T-cell (primary cell): Measurements from ENCODE around the gene NEK7. TPM values are rescaled to one million over a fixed set of nuclear protein-coding genes. Genes with fewer than 3 reads are reported as not detected.

Source experiments
- ATAC-seq, 4 experiments: fragments of 200-7000 bp in 3 of 4; fragments of 150-1000 bp in 1 of 4; cut with Tn5 transposase; replicated peaks in 1 of 4; 1 replicate in 3 of 4; 2 replicates in 1 of 4; pipeline ENCODE4 v1.10.0; 2021; ENCODE audit warnings: moderate library complexity in 3 of 4, mild to moderate bottlenecking in 2 of 4, moderate number of reproducible peaks in 1 of 4
- CTCF ChIA-PET, 2 donors: fragments of 300-600 bp; sonication (Branson Sonifier 250); formaldehyde crosslinking; loops; one replicate each; lab custom pipeline; 2022; ENCODE audit warnings: antibody characterized with exemption in 2 of 2; lab: Charles Lee
- POLR2A ChIA-PET, 2 donors: fragments of 300-600 bp; sonication (Branson Sonifier 250); formaldehyde crosslinking; loops; one replicate each; lab custom pipeline; 2022; ENCODE audit warnings: antibody characterized with exemption in 2 of 2; lab: Charles Lee
- DNase-seq, 35 experiments: peaks; one replicate each; pipeline versions ENCODE4 v3.0.0 to v3.0.0-alpha.2; 2013 to 2023
- H3K27ac ChIP-seq: one replicate; pipeline ENCODE4 v1.5.1; 2013; ENCODE audit warnings: low read length
- H3K27me3 ChIP-seq, 2 experiments: replicated peaks in 1 of 2; 1 replicate in 1 of 2; 2 replicates in 1 of 2; pipeline versions ENCODE4 v1.6.1 to v1.7.0; 2013; ENCODE audit warnings: low read length in 1 of 2, mixed read lengths in 1 of 2; ENCODE audit not compliant: control insufficient read depth in 2 of 2, insufficient read depth in 2 of 2; ENCODE audit errors: extremely low read depth in 1 of 2
- H3K36me3 ChIP-seq, 2 donors: 1 replicate in 1 of 2; 2 replicates in 1 of 2; pipeline versions ENCODE4 v1.6.1 to v1.7.0; 2013; ENCODE audit warnings: low read length in 1 of 2; ENCODE audit not compliant: control insufficient read depth in 2 of 2, insufficient read depth in 1 of 2; ENCODE audit errors: extremely low read depth in 1 of 2
- H3K4me1 ChIP-seq, 2 experiments: 1 replicate in 1 of 2; 2 replicates in 1 of 2; pipeline versions ENCODE4 v1.6.1 to v1.7.0; 2013; ENCODE audit warnings: low read length in 2 of 2, mixed read lengths in 1 of 2; ENCODE audit not compliant: insufficient read depth in 2 of 2, control insufficient read depth in 1 of 2; ENCODE audit errors: extremely low read depth in 1 of 2
- H3K4me3 ChIP-seq, 2 donors: 1 replicate in 1 of 2; 2 replicates in 1 of 2; pipeline versions ENCODE4 v1.5.1 to v1.7.0; 2013; ENCODE audit warnings: mild to moderate bottlenecking in 2 of 2, low read length in 1 of 2, moderate library complexity in 1 of 2; ENCODE audit not compliant: control insufficient read depth in 1 of 2; ENCODE audit errors: extremely low read depth in 1 of 2
- H3K9me3 ChIP-seq: 2 replicates; pipeline ENCODE4 v1.7.0; 2013
- H3K27ac Mint-ChIP-seq, 2 donors: one replicate each; pipeline ENCODE4 v1.8.0; 2020 to 2021; ENCODE audit warnings: mild to moderate bottlenecking in 2 of 2, mixed read lengths in 2 of 2
- H3K27me3 Mint-ChIP-seq, 2 donors: one replicate each; pipeline ENCODE4 v1.8.0; 2021 to 2022; ENCODE audit warnings: mixed read lengths in 2 of 2
- H3K36me3 Mint-ChIP-seq: one replicate; pipeline ENCODE4 v1.8.0; 2021; ENCODE audit warnings: mixed read lengths
- H3K4me1 Mint-ChIP-seq, 3 donors: one replicate each; pipeline ENCODE4 v1.8.0; 2020 to 2022; ENCODE audit warnings: mixed read lengths in 3 of 3, mild to moderate bottlenecking in 1 of 3
- H3K4me3 Mint-ChIP-seq, 3 donors: one replicate each; pipeline ENCODE4 v1.8.0; 2020 to 2022; ENCODE audit warnings: mild to moderate bottlenecking in 3 of 3, mixed read lengths in 3 of 3, moderate library complexity in 3 of 3
- H3K9me3 Mint-ChIP-seq, 3 donors: one replicate each; pipeline ENCODE4 v1.8.0; 2020 to 2022; ENCODE audit warnings: mixed read lengths in 3 of 3
- WGBS: methylation state at CpG from one replicate; pipeline ENCODE4 v1.1.5; 2013; ENCODE audit warnings: missing lambda C conversion rate; ENCODE audit not compliant: insufficient coverage; 5-methylcytosine and 5-hydroxymethylcytosine counted together
- total RNA-seq, 35 experiments: library from RNA in 6 of 35; stranded (reverse) in 6 of 35; fragments of 120-200 nt in 1 of 35; gene quantifications; one replicate each; pipeline versions ENCODE4 v1.2.1 to v1.2.4 and lab custom pipeline; 2013 to 2026

NEK7 gene
- total RNA-seq, 5 donors from 2014 or later (not counting 1 experiment from before 2014, with no cell fraction given): 31.8 to 75.4 (median 69.9) TPM

DNA sequence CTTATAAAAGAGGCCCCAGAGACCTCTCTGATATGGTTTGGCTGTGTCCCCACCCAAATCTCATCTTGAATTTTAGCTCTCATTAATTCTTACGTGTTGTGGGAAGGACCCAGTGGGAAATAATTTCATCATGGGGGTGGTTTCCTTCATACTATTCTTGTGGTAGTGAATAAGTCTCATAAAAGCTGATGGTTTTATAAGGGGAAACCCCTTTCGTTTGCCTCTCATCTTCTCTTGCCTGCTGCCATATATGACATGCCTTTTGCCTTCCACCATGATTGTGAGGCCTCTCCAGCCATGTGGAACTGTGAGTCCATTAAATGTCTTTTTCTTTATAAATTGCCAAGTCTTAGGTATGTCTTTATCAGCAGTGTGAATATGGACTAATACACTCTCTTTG, 22.5 kb upstream of the NEK7 start:
- CTCF ChIA-PET: no interaction called here

GRCh38 chr1:198135366-198135765, 21.4 kb upstream of the NEK7 start:
- Mint-ChIP-seq H3K27ac (no peak overlapping the region), H3K4me3 (no peak overlapping the region), H3K9me3 (peaks cover 0 to 11% (median 6%) of the 10 kb centered on the region in 3 donors), H3K27me3 (no peaks in the 10 kb centered on the region), H3K4me1 (no peaks in the 10 kb centered on the region), H3K36me3 (peaks cover under 1% of the 10 kb centered on the region)
- 71% methylated on average over 1 of the region's 1 CpG for WGBS
- H3K27ac ChIP-seq: no peak overlapping the region
- H3K36me3 ChIP-seq: no peaks in the 10 kb centered on the region
- ATAC-seq (no peak), DNase-seq (no peak)
- ChIA-PET CTCF (interaction anchor here in 1 of 2 donors (0.5 kb wide), 1 partner anchor 21 kb away, joined by 4 read pairs; no protein-coding TSS in a partner anchor), POLR2A (interaction anchor here in 1 of 2 donors (0.6 kb wide), 1 partner anchor 18 kb away, joined by 3 read pairs; no protein-coding TSS in a partner anchor)
- no peaks in the 10 kb centered on the region for H3K4me1 ChIP-seq
- no peaks in the 10 kb centered on the region for H3K9me3 ChIP-seq
- H3K27me3 ChIP-seq: no peaks in the 10 kb centered on the region
- no peak overlapping the region for H3K4me3 ChIP-seq

More for the DNA sequence above, 22.5 kb upstream of the NEK7 start:
- no peak overlapping the region for H3K4me3 Mint-ChIP-seq
- no peak overlapping the region for H3K27ac Mint-ChIP-seq
- peaks cover 0 to 6% (median 6%) of the 10 kb centered on the region in 3 donors for H3K9me3 Mint-ChIP-seq
- H3K27me3 ChIP-seq: no peaks in the 10 kb centered on the region
- no peak overlapping the region for H3K27ac ChIP-seq
- H3K4me1 Mint-ChIP-seq: no peaks in the 10 kb centered on the region
- WGBS: no CpG with 5 or more reads among the region's 2 CpGs
- H3K36me3 ChIP-seq: no peaks in the 10 kb centered on the region
- DNase-seq: no peak
- no peak for ATAC-seq
- H3K4me1 ChIP-seq: no peaks in the 10 kb centered on the region
- no peaks in the 10 kb centered on the region for H3K36me3 Mint-ChIP-seq
- H3K9me3 ChIP-seq: no peaks in the 10 kb centered on the region
- no peak overlapping the region for H3K4me3 ChIP-seq
- POLR2A ChIA-PET: no interaction called here
- H3K27me3 Mint-ChIP-seq: no peaks in the 10 kb centered on the region

- WGBS: no CpG with 5 or more reads among the region's 2 CpGs
- Mint-ChIP-seq H3K4me1 (peaks cover 3 to 6% (median 4%) of the 10 kb centered on the region in 3 donors), H3K4me3 (no peak overlapping the region), H3K36me3 (peaks cover 3% of the 10 kb centered on the region), H3K27me3 (no peaks in the 10 kb centered on the region), H3K27ac (no peak overlapping the region), H3K9me3 (peaks cover 0 to 8% (median 0%) of the 10 kb centered on the region in 3 donors)
- H3K4me3 ChIP-seq: no peak overlapping the region
- ATAC-seq (no peak), DNase-seq (no peak)
- no peaks in the 10 kb centered on the region for H3K27me3 ChIP-seq
- no peak overlapping the region for H3K27ac ChIP-seq
- POLR2A ChIA-PET: interaction anchor here in 1 of 2 donors (0.6 kb wide), 1 partner anchor 174 kb away, joined by 3 read pairs; no protein-coding TSS in a partner anchor
- CTCF ChIA-PET: no interaction called here
- H3K9me3 ChIP-seq: no peaks in the 10 kb centered on the region
- H3K36me3 ChIP-seq: no peaks in the 10 kb centered on the region
- no peaks in the 10 kb centered on the region for H3K4me1 ChIP-seq
Measured at GRCh38 chr1:198141668-198142351, 15.0 kb upstream of the NEK7 start.

GRCh38 chr1:198143797-198144196, 13.0 kb upstream of the NEK7 start:
- Histone ChIP-seq H3K36me3 (no peaks in the 10 kb centered on the region), H3K27ac (no peak overlapping the region), H3K9me3 (no peaks in the 10 kb centered on the region), H3K4me3 (no peak overlapping the region), H3K27me3 (no peaks in the 10 kb centered on the region), H3K4me1 (no peaks in the 10 kb centered on the region)
- Mint-ChIP-seq H3K9me3 (peaks cover 0 to 8% (median 0%) of the 10 kb centered on the region in 3 donors), H3K4me1 (peaks cover 3 to 6% (median 4%) of the 10 kb centered on the region in 3 donors), H3K27ac (no peak overlapping the region), H3K4me3 (no peak overlapping the region), H3K36me3 (peaks cover 3% of the 10 kb centered on the region), H3K27me3 (no peaks in the 10 kb centered on the region)
- DNase-seq (no peak), ATAC-seq (no peak)
- WGBS: 20% methylated on average over 2 of the region's 3 CpGs
- CTCF ChIA-PET: interaction anchor here in 1 of 2 donors (1.0 kb wide), 1 partner anchor 10 kb away, joined by 4 read pairs; no protein-coding TSS in a partner anchor
- POLR2A ChIA-PET: no interaction called here

DNA sequence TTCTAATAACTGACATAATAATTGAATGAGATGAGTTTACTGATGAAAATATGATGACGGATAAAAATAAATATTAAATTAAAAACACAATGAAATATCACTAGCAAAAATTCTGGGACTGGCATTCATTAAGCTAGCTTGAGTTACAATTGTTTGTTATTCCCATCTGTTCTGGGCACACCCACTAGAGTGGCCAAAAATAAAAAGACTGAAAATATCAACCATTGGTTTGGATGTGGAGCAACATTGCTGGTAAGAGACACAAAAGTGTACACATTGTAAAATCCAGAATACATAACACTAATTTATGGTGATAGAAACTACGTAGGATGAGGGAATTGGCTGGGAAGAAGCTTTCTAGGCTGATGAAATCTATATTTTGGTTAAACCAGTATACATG, 9.6 kb upstream of the NEK7 start:
- Histone ChIP-seq H3K36me3 (no peaks in the 10 kb centered on the region), H3K4me3 (no peak overlapping the region), H3K9me3 (no peaks in the 10 kb centered on the region), H3K27me3 (no peaks in the 10 kb centered on the region), H3K27ac (no peak overlapping the region), H3K4me1 (no peaks in the 10 kb centered on the region)
- Mint-ChIP-seq H3K36me3 (no peaks in the 10 kb centered on the region), H3K4me1 (peaks cover 3 to 6% (median 4%) of the 10 kb centered on the region in 3 donors), H3K27ac (no peak overlapping the region), H3K27me3 (no peaks in the 10 kb centered on the region), H3K9me3 (no peaks in the 10 kb centered on the region), H3K4me3 (no peak overlapping the region)
- no peak for DNase-seq
- ChIA-PET POLR2A (interaction anchor here in 1 of 2 donors (0.7 kb wide), 1 partner anchor 522 kb away, joined by 4 read pairs; no protein-coding TSS in a partner anchor), CTCF (interaction anchor here in 1 of 2 donors (0.7 kb wide), 1 partner anchor 238 kb away, joined by 4 read pairs; no protein-coding TSS in a partner anchor)
- WGBS: no CpG with 5 or more reads among the region's 2 CpGs
- no peak for ATAC-seq

- no peak for DNase-seq
- no peak for ATAC-seq
- no CpG with 5 or more reads among the region's 1 CpG for WGBS
- CTCF ChIA-PET: no interaction called here
- POLR2A ChIA-PET: no interaction called here
- Mint-ChIP-seq H3K27me3 (no peaks in the 10 kb centered on the region), H3K27ac (no peak overlapping the region), H3K9me3 (no peaks in the 10 kb centered on the region), H3K4me3 (no peak overlapping the region), H3K4me1 (no peaks in the 10 kb centered on the region), H3K36me3 (no peaks in the 10 kb centered on the region)
- Histone ChIP-seq H3K27ac (no peak overlapping the region), H3K27me3 (no peaks in the 10 kb centered on the region), H3K4me1 (no peaks in the 10 kb centered on the region), H3K9me3 (no peaks in the 10 kb centered on the region), H3K4me3 (no peak overlapping the region), H3K36me3 (no peaks in the 10 kb centered on the region)
Measured at GRCh38 chr1:198150369-198150768, 6.4 kb upstream of the NEK7 start.
